H9 (cell line): ENCODE results near the gene SLC7A4. TPM values are rescaled to one million over a fixed set of nuclear protein-coding genes. Genes with fewer than 3 reads are reported as not detected.

Source experiments
- DNase-seq: peaks from one replicate; pipeline ENCODE4 v3.0.0-alpha.2; 2017
- H2AFZ ChIP-seq: one replicate; pipeline ENCODE4 v1.6.1; 2013; ENCODE audit warnings: mild to moderate bottlenecking, low read length, control low read depth, moderate library complexity
- H2AK5ac ChIP-seq: 2 replicates; pipeline ENCODE4 v1.6.1; 2013; ENCODE audit warnings: low read length, control low read depth, mixed read lengths; ENCODE audit not compliant: insufficient read length
- H2BK120ac ChIP-seq: one replicate; pipeline ENCODE4 v1.6.1; 2013; ENCODE audit warnings: low read depth, mild to moderate bottlenecking, low read length, control low read depth, inconsistent platforms; ENCODE audit not compliant: poor library complexity, severe bottlenecking
- H2BK12ac ChIP-seq: 2 replicates; pipeline ENCODE4 v1.6.1; 2013; ENCODE audit warnings: low read length, control low read depth, mixed read lengths, low read depth; ENCODE audit not compliant: insufficient read length
- H2BK15ac ChIP-seq: 2 replicates; pipeline ENCODE4 v1.6.1; 2013; ENCODE audit warnings: low read depth, low read length, control low read depth
- H2BK20ac ChIP-seq: one replicate; pipeline ENCODE4 v1.6.1; 2013; ENCODE audit warnings: low read depth, mild to moderate bottlenecking, low read length, control low read depth, inconsistent platforms; ENCODE audit not compliant: poor library complexity, severe bottlenecking
- H2BK5ac ChIP-seq: 2 replicates; pipeline ENCODE4 v1.6.1; 2013; ENCODE audit warnings: low read length, control low read depth, mixed read lengths; ENCODE audit not compliant: insufficient read length
- H3K14ac ChIP-seq: 2 replicates; pipeline ENCODE4 v1.6.1; 2013; ENCODE audit warnings: low read length, control low read depth; ENCODE audit not compliant: insufficient read depth
- H3K18ac ChIP-seq: 2 replicates; pipeline ENCODE4 v1.6.1; 2013; ENCODE audit warnings: low read depth, mild to moderate bottlenecking, mixed read lengths, low read length, control low read depth; ENCODE audit not compliant: insufficient read length
- H3K23ac ChIP-seq: 2 replicates; pipeline ENCODE4 v1.6.1; 2013; ENCODE audit warnings: low read length, control low read depth, mixed read lengths, low read depth; ENCODE audit not compliant: insufficient read length
- H3K23me2 ChIP-seq: 2 replicates; pipeline ENCODE4 v1.6.1; 2013; ENCODE audit warnings: low read depth, mild to moderate bottlenecking, mixed read lengths, low read length, control low read depth; ENCODE audit not compliant: insufficient read length, poor library complexity, severe bottlenecking
- H3K27ac ChIP-seq: 2 replicates; pipeline ENCODE4 v1.5.1; 2013; ENCODE audit warnings: low read length, control low read depth, mixed read lengths, low read depth; ENCODE audit not compliant: insufficient read length
- H3K27me3 ChIP-seq: 2 replicates; pipeline ENCODE4 v1.6.1; 2013; ENCODE audit warnings: low read length, control low read depth, inconsistent platforms; ENCODE audit not compliant: insufficient read depth
- H3K4ac ChIP-seq: 2 replicates; pipeline ENCODE4 v1.6.1; 2013; ENCODE audit warnings: low read depth, mild to moderate bottlenecking, control low read depth, inconsistent platforms, low read length, moderate library complexity
- H3K4me1 ChIP-seq: 2 replicates; pipeline ENCODE4 v1.6.1; 2013; ENCODE audit warnings: low read length, control low read depth, inconsistent platforms; ENCODE audit not compliant: insufficient read depth
- H3K4me2 ChIP-seq: 2 replicates; pipeline ENCODE4 v1.6.1; 2013; ENCODE audit warnings: low read length, control low read depth, mixed read lengths; ENCODE audit not compliant: insufficient read length, insufficient read depth
- H3K56ac ChIP-seq: 2 replicates; pipeline ENCODE4 v1.6.1; 2013; ENCODE audit warnings: low read depth, mild to moderate bottlenecking, mixed read lengths, low read length, control low read depth; ENCODE audit not compliant: insufficient read length
- H3K79me1 ChIP-seq: 2 replicates; pipeline ENCODE4 v1.6.1; 2013; ENCODE audit warnings: low read depth, mild to moderate bottlenecking, moderate library complexity, low read length, control low read depth, inconsistent platforms; ENCODE audit not compliant: insufficient read depth, poor library complexity, severe bottlenecking
- H3K79me2 ChIP-seq: 2 replicates; pipeline ENCODE4 v1.6.1; 2013; ENCODE audit warnings: low read length, control low read depth, inconsistent platforms; ENCODE audit not compliant: insufficient read depth
- H3K9ac ChIP-seq: 2 replicates; pipeline ENCODE4 v1.6.1; 2013; ENCODE audit warnings: low read length, control low read depth, mixed read lengths; ENCODE audit not compliant: insufficient read length; ENCODE audit errors: extremely low read depth
- H3K9me3 ChIP-seq: one replicate; pipeline ENCODE4 v1.6.1; 2013; ENCODE audit warnings: low read depth, low read length, inconsistent platforms; ENCODE audit not compliant: control insufficient read depth
- H3T11ph ChIP-seq: one replicate; pipeline ENCODE4 v1.6.1; 2013; ENCODE audit warnings: mild to moderate bottlenecking, low read length, control low read depth, inconsistent platforms
- H4K20me1 ChIP-seq: one replicate; pipeline ENCODE4 v1.6.1; 2013; ENCODE audit not compliant: control insufficient read depth, insufficient read length, insufficient read depth
- H4K5ac ChIP-seq: 2 replicates; pipeline ENCODE4 v1.6.1; 2013; ENCODE audit warnings: low read depth, mild to moderate bottlenecking, mixed read lengths, low read length, control low read depth; ENCODE audit not compliant: insufficient read length
- H4K8ac ChIP-seq: replicated peaks from 2 replicates; pipeline ENCODE4 v1.6.1; 2013; ENCODE audit warnings: low read length, control low read depth, mixed read lengths, low read depth; ENCODE audit not compliant: insufficient read length
- H4K91ac ChIP-seq: 2 replicates; pipeline ENCODE4 v1.6.1; 2013; ENCODE audit warnings: low read depth, mild to moderate bottlenecking, moderate library complexity, mixed read lengths, low read length, control low read depth; ENCODE audit not compliant: insufficient read length
- H3K27ac Mint-ChIP-seq, 3 experiments: 2 replicates in 2 of 3; 3 replicates in 1 of 3; pipeline ENCODE4 v1.8.0; 2020 to 2021; ENCODE audit warnings: mixed read lengths in 3 of 3, mild to moderate bottlenecking in 1 of 3, moderate library complexity in 1 of 3
- H3K27me3 Mint-ChIP-seq: 2 replicates; pipeline ENCODE4 v1.8.0; 2021; ENCODE audit warnings: low read depth, mild to moderate bottlenecking, moderate library complexity, mixed read lengths
- H3K36me3 Mint-ChIP-seq, 3 experiments: 2 replicates in 2 of 3; 3 replicates in 1 of 3; pipeline ENCODE4 v1.8.0; 2020 to 2021; ENCODE audit warnings: low read depth in 3 of 3, mixed read lengths in 3 of 3; ENCODE audit not compliant: insufficient read depth in 1 of 3
- H3K4me1 Mint-ChIP-seq, 2 experiments: 2 replicates each; pipeline ENCODE4 v1.8.0; 2020; ENCODE audit warnings: mixed read lengths in 2 of 2
- H3K4me3 Mint-ChIP-seq, 2 experiments: 2 replicates in 1 of 2; 3 replicates in 1 of 2; pipeline ENCODE4 v1.8.0; 2020 to 2021; ENCODE audit warnings: mild to moderate bottlenecking in 2 of 2, mixed read lengths in 2 of 2, moderate library complexity in 1 of 2
- H3K9me3 Mint-ChIP-seq, 2 experiments: 2 replicates in 1 of 2; 3 replicates in 1 of 2; pipeline ENCODE4 v1.8.0; 2020; ENCODE audit warnings: mild to moderate bottlenecking in 2 of 2, mixed read lengths in 2 of 2, moderate library complexity in 1 of 2
- WGBS: extraction: QIAGEN DNeasy Blood & Tissue Kit; methylation state at CpG from one replicate; pipeline ENCODE4 v1.1.7; 2013; ENCODE audit warnings: missing lambda C conversion rate, low lambda C conversion rate, mixed read lengths; ENCODE audit not compliant: insufficient read length; ENCODE audit errors: extremely low coverage; 5-methylcytosine and 5-hydroxymethylcytosine counted together
- total RNA-seq: library from RNA; stranded (reverse); gene quantifications from 2 replicates; pipeline ENCODE4 v1.2.1, GENCODE V29; 2021
- TF ChIP-seq, protein P1 (sequence below): fragments of 200-600 bp; sonication (generic); conservative IDR thresholded peaks from 3 replicates; pipeline ENCODE4 v1.8.0; 2021; ENCODE audit warnings: antibody characterized with exemption, mild to moderate bottlenecking

Gene SLC7A4
- total RNA-seq, 1 experiment from 2014 or later = 0.09 TPM

DNA sequence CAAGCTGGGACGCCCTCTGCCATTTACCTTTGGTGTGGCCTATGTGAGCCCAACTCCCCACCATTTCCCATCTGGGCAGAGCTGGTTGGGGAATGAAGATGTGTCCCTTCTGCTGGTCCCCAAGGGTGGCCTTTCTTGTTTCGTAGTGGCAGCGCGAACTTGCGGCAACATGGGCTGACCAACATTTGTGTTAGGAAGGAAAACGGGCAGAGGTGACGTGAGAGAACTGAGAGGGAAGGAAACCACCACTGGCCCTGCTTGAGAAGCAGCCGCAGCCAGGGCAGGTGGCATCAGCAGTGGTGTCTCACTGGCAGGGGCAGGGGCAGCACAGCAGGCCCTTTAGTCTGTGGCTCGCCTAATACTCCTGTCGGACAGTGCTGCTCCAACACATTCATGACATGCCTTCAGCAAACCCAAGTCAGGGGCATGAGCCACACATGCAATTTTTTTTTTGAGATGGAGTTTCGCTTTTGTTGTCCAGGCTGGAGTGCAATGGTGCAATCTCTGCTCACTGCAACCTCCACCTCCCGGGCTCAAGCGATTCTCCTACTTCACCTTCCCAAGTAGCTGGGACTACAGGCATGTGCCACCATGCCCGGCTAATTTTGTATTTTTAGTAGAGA, 43.3 kb upstream of the SLC7A4 start:
- H3K23me2 ChIP-seq = no peaks in the 10 kb centered on the region
- TF ChIP-seq, protein P1, sequence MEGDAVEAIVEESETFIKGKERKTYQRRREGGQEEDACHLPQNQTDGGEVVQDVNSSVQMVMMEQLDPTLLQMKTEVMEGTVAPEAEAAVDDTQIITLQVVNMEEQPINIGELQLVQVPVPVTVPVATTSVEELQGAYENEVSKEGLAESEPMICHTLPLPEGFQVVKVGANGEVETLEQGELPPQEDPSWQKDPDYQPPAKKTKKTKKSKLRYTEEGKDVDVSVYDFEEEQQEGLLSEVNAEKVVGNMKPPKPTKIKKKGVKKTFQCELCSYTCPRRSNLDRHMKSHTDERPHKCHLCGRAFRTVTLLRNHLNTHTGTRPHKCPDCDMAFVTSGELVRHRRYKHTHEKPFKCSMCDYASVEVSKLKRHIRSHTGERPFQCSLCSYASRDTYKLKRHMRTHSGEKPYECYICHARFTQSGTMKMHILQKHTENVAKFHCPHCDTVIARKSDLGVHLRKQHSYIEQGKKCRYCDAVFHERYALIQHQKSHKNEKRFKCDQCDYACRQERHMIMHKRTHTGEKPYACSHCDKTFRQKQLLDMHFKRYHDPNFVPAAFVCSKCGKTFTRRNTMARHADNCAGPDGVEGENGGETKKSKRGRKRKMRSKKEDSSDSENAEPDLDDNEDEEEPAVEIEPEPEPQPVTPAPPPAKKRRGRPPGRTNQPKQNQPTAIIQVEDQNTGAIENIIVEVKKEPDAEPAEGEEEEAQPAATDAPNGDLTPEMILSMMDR = no peak
- no peak overlapping the region for H2BK5ac ChIP-seq
- no peak overlapping the region for H3K4ac ChIP-seq
- Mint-ChIP-seq H3K27ac (no peak overlapping the region), H3K9me3 (peaks cover 0 to 2% of the 10 kb centered on the region in 2 experiments; a peak in 1 of 5 replicates), H3K27me3 (peaks cover 4% of the 10 kb centered on the region; the same call in 1 of the 2 replicates), H3K36me3 (no peaks in the 10 kb centered on the region; a peak in 2 of 7 replicates), H3K4me1 (no peaks in the 10 kb centered on the region; a peak in 1 of 4 replicates), H3K4me3 (no peak overlapping the region)
- H3T11ph ChIP-seq = no peak overlapping the region
- H2BK12ac ChIP-seq = no peak overlapping the region
- H3K4me1 ChIP-seq = no peaks in the 10 kb centered on the region
- no peak overlapping the region for H2BK120ac ChIP-seq
- H4K20me1 ChIP-seq = no peaks in the 10 kb centered on the region
- no peak overlapping the region for H4K91ac ChIP-seq
- H3K27me3 ChIP-seq = no peaks in the 10 kb centered on the region
- no peak overlapping the region for H3K4me2 ChIP-seq
- no peaks in the 10 kb centered on the region for H3K79me2 ChIP-seq
- no peak overlapping the region for H4K8ac ChIP-seq
- H4K5ac ChIP-seq = no peak overlapping the region
- no peak overlapping the region for H2AFZ ChIP-seq
- no peak overlapping the region for H3K23ac ChIP-seq
- H3K56ac ChIP-seq = no peak overlapping the region
- WGBS = no CpG with 5 or more reads among the region's 14 CpGs
- H3K79me1 ChIP-seq = no peaks in the 10 kb centered on the region
- no peak overlapping the region for H2BK15ac ChIP-seq
- H3K18ac ChIP-seq = no peak overlapping the region
- no peaks in the 10 kb centered on the region for H3K9me3 ChIP-seq
- no peak overlapping the region for H3K9ac ChIP-seq
- H2AK5ac ChIP-seq = no peak overlapping the region
- H3K14ac ChIP-seq = no peak overlapping the region
- no peak overlapping the region for H3K27ac ChIP-seq
- DNase-seq = peak; percentile 20
- H2BK20ac ChIP-seq = no peak overlapping the region
